Measurements from ENCODE around the gene KIF6. TPM values are rescaled to one million over a fixed set of nuclear protein-coding genes. Genes with fewer than 3 reads are reported as not detected.

The KIF6 gene
- total RNA-seq, 4 donors from 2014 or later = 0.40 to 1.3 (median 0.80) TPM

DNA sequence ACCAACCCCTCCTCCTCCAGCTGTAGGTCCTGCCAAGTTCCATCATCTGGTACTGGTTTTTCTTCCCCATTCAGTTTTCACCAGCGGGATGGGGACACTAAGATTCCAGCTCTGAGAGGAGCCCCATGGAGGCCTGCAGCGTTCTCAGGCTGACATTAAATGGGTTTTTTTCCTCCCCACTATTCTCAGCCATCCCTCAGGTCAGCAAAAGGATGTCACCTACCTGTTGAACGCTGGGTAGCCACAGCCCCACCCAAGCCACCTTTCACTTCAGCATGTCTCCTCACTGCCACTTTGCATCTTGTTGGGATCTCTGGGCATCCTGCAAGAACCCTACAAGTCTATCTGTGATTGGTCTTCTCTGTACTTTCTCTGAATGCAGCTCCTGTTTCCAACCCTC, 417.7 kb downstream of the KIF6 start:
- intact Hi-C loops (cut with DNase I) = loop anchor here (5.0 kb wide), 1 partner anchor 435 kb away; no protein-coding TSS in a partner anchor
- no peaks in the 10 kb centered on the region for H3K27me3 ChIP-seq
- no peaks in the 10 kb centered on the region for H3K9me3 ChIP-seq
- H3K4me1 ChIP-seq = peaks cover 0 to 7% of the 10 kb centered on the region in 2 donors
- no peaks in the 10 kb centered on the region for H3K36me3 ChIP-seq
- H3K4me3 ChIP-seq (replicated peaks in 1 of 3) = no peak overlapping the region
- 85 to 86% methylated on average over 3 of the region's 3 CpGs for WGBS, 2 donors
- no peak for DNase-seq
- H3K27ac ChIP-seq = no peak overlapping the region
- no peak for TF ChIP-seq POLR2A (IDR thresholded peaks at IDR 0.05)
- TF ChIP-seq, protein P1, sequence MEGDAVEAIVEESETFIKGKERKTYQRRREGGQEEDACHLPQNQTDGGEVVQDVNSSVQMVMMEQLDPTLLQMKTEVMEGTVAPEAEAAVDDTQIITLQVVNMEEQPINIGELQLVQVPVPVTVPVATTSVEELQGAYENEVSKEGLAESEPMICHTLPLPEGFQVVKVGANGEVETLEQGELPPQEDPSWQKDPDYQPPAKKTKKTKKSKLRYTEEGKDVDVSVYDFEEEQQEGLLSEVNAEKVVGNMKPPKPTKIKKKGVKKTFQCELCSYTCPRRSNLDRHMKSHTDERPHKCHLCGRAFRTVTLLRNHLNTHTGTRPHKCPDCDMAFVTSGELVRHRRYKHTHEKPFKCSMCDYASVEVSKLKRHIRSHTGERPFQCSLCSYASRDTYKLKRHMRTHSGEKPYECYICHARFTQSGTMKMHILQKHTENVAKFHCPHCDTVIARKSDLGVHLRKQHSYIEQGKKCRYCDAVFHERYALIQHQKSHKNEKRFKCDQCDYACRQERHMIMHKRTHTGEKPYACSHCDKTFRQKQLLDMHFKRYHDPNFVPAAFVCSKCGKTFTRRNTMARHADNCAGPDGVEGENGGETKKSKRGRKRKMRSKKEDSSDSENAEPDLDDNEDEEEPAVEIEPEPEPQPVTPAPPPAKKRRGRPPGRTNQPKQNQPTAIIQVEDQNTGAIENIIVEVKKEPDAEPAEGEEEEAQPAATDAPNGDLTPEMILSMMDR (IDR thresholded peaks at IDR 0.05) = no peak

GRCh38 chr6:39304951-39305350, 420.3 kb downstream of the KIF6 start:
- intact Hi-C loops (cut with DNase I) = loop anchor here (2.0 to 5.0 kb wide), 3 partner anchors 73 to 433 kb away; no protein-coding TSS in a partner anchor
- DNase-seq = no peak
- Histone ChIP-seq H3K27ac (no peak overlapping the region), H3K4me3 (replicated peaks in 1 of 3) (no peak overlapping the region), H3K9me3 (no peaks in the 10 kb centered on the region), H3K36me3 (no peaks in the 10 kb centered on the region), H3K4me1 (peaks cover 0 to 7% of the 10 kb centered on the region in 2 donors), H3K27me3 (no peaks in the 10 kb centered on the region)
- TF ChIP-seq, protein P1 (IDR thresholded peaks at IDR 0.05) = no peak
- TF ChIP-seq POLR2A (IDR thresholded peaks at IDR 0.05) = no peak

GRCh38 chr6:39303425-39304153, 421.6 kb downstream of the KIF6 start:
- TF ChIP-seq, protein P1 (IDR thresholded peaks at IDR 0.05) = no peak
- no peak for TF ChIP-seq POLR2A (IDR thresholded peaks at IDR 0.05)
- 86 to 89% methylated on average over 25 to 30 of the region's 30 CpGs for WGBS, 2 donors
- intact Hi-C loops (cut with DNase I) = loop anchor here (2.0 to 5.0 kb wide), 2 partner anchors 71 to 137 kb away; no protein-coding TSS in a partner anchor
- Histone ChIP-seq H3K4me1 (peaks cover 0 to 7% of the 10 kb centered on the region in 2 donors), H3K4me3 (replicated peaks in 1 of 3) (no peak overlapping the region), H3K27me3 (no peaks in the 10 kb centered on the region), H3K9me3 (no peaks in the 10 kb centered on the region), H3K27ac (no peak overlapping the region), H3K36me3 (no peaks in the 10 kb centered on the region)
- no peak for DNase-seq

DNA sequence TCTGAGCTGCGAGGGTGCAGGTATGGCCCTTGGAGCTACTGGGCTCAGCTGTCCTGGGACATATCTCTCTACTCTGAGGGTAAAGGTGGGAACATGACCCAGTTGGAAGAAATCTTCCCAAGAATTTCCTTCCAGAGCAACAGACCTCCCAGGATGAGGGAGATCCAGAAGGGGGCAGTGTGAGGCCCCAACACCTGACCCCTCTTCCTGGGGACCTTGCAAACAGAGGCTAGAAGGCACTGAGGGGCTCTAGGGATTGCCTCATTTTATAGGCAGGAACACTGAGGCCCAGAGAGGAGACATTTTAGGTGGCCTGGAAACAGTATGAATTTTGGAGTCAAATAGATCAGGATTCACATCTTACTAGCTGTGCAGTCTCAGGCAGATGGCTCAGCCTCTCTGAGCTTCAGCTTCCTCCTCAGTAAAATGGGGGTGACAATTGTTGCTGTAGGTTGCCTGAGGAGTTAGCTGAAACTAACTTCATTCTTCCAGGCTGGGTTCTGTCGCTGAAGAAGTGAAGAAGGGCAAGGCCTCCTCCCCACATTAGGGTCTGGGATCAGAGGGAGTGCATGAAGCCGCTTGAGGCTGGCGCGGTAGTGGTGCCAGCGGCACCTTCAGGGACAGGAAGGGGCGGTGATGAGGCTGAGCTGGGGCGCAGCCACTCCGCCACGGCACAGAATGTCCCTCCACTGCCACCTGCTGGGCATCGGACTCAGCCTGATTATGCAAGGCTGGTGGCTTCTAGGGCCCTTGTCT, 422.4 kb downstream of the KIF6 start:
- 11 to 14% methylated on average over 6 to 9 of the region's 11 CpGs for WGBS, 2 donors
- Histone ChIP-seq H3K36me3 (no peaks in the 10 kb centered on the region), H3K9me3 (no peaks in the 10 kb centered on the region), H3K4me3 (replicated peaks in 1 of 3) (no peak overlapping the region), H3K27ac (no peak overlapping the region), H3K4me1 (peaks cover 0 to 7% of the 10 kb centered on the region in 2 donors), H3K27me3 (no peaks in the 10 kb centered on the region)
- peak; percentile 88 to 91 for DNase-seq
- intact Hi-C loops (cut with DNase I) = loop anchor here (5.0 kb wide), 1 partner anchor 71 kb away; no protein-coding TSS in a partner anchor
- TF ChIP-seq POLR2A (IDR thresholded peaks at IDR 0.05) = no peak
- TF ChIP-seq, protein P1 (IDR thresholded peaks at IDR 0.05) = peak; percentile 73 to 97 (median 92)
